ENCODE results near the gene CCDC195. TPM values are rescaled to one million over a fixed set of nuclear protein-coding genes. Genes with fewer than 3 reads are reported as not detected.

Gene CCDC195
- total RNA-seq, 3 donors from 2014 or later: not detected

- Histone ChIP-seq H3K27me3 (no peaks in the 10 kb centered on the region), H3K36me3 (no peaks in the 10 kb centered on the region), H3K9me3 (no peaks in the 10 kb centered on the region), H3K27ac (no peak overlapping the region), H3K4me1 (no peaks in the 10 kb centered on the region), H3K4me3 (no peak overlapping the region)
- intact Hi-C loops (cut with DNase I; ENCODE audit: low total_unique reads): no loop called here
- no peak for DNase-seq (ENCODE audit: low spot score in 2 of 2)
- TF ChIP-seq POLR2A (IDR thresholded peaks at IDR 0.05) (no peak), POLR2AphosphoS5 (IDR thresholded peaks at IDR 0.05) (no peak), CTCF (IDR thresholded peaks at IDR 0.05) (no peak)
Observed at GRCh38 chr2:224716921-224717320, 756 bp upstream of the CCDC195 start.

- H3K27ac ChIP-seq: no peak overlapping the region
- H3K4me1 ChIP-seq: no peaks in the 10 kb centered on the region
- TF ChIP-seq CTCF (IDR thresholded peaks at IDR 0.05) (no peak), POLR2AphosphoS5 (IDR thresholded peaks at IDR 0.05) (no peak), POLR2A (IDR thresholded peaks at IDR 0.05) (no peak)
- H3K36me3 ChIP-seq: no peaks in the 10 kb centered on the region
- DNase-seq (ENCODE audit: low spot score in 2 of 2): no peak
- no peaks in the 10 kb centered on the region for H3K27me3 ChIP-seq
- no peak overlapping the region for H3K4me3 ChIP-seq
- intact Hi-C loops (cut with DNase I; ENCODE audit: low total_unique reads): no loop called here
- no peaks in the 10 kb centered on the region for H3K9me3 ChIP-seq
Observed at GRCh38 chr2:224711859-224712665, 4.1 kb downstream of the CCDC195 start.

GRCh38 chr2:224711381-224711780 is 4.8 kb downstream of the CCDC195 start:
- DNase-seq (ENCODE audit: low spot score in 2 of 2): no peak
- no peak for TF ChIP-seq CTCF (IDR thresholded peaks at IDR 0.05)
- no peak for TF ChIP-seq POLR2AphosphoS5 (IDR thresholded peaks at IDR 0.05)
- no peak for TF ChIP-seq POLR2A (IDR thresholded peaks at IDR 0.05)
- no peaks in the 10 kb centered on the region for H3K4me1 ChIP-seq
- intact Hi-C loops (cut with DNase I; ENCODE audit: low total_unique reads): no loop called here
- no peaks in the 10 kb centered on the region for H3K36me3 ChIP-seq
- no peak overlapping the region for H3K4me3 ChIP-seq
- H3K27ac ChIP-seq: no peak overlapping the region
- no peaks in the 10 kb centered on the region for H3K9me3 ChIP-seq
- no peaks in the 10 kb centered on the region for H3K27me3 ChIP-seq

GRCh38 chr2:224709301-224709700 is 6.9 kb downstream of the CCDC195 start:
- H3K36me3 ChIP-seq: no peaks in the 10 kb centered on the region
- no peaks in the 10 kb centered on the region for H3K4me1 ChIP-seq
- DNase-seq (ENCODE audit: low spot score in 2 of 2): no peak
- no peaks in the 10 kb centered on the region for H3K9me3 ChIP-seq
- no peak overlapping the region for H3K27ac ChIP-seq
- intact Hi-C loops (cut with DNase I; ENCODE audit: low total_unique reads): no loop called here
- H3K4me3 ChIP-seq: no peak overlapping the region
- TF ChIP-seq POLR2A (IDR thresholded peaks at IDR 0.05) (no peak), POLR2AphosphoS5 (IDR thresholded peaks at IDR 0.05) (no peak), CTCF (IDR thresholded peaks at IDR 0.05) (no peak)
- no peaks in the 10 kb centered on the region for H3K27me3 ChIP-seq

GRCh38 chr2:224694502-224694901 is 21.7 kb downstream of the CCDC195 start:
- Histone ChIP-seq H3K36me3 (no peaks in the 10 kb centered on the region), H3K27ac (no peak overlapping the region), H3K4me3 (no peak overlapping the region), H3K27me3 (no peaks in the 10 kb centered on the region), H3K4me1 (no peaks in the 10 kb centered on the region), H3K9me3 (no peaks in the 10 kb centered on the region)
- intact Hi-C loops (cut with DNase I; ENCODE audit: low total_unique reads): no loop called here
- TF ChIP-seq CTCF (IDR thresholded peaks at IDR 0.05) (no peak), POLR2AphosphoS5 (IDR thresholded peaks at IDR 0.05) (no peak)
- no peak for DNase-seq (ENCODE audit: low spot score in 2 of 2)

Measured in breast epithelium (tissue), 4 donors.